Activated CD8-positive, alpha-beta memory T cell treated with anti-CD3 and anti-CD28 coated beads, Interleukin-2, amount 10 ng/mL, durations not matched to agents 7 days and 5 days (primary cell): Measurements from ENCODE around the gene FRMD8. TPM values are rescaled to one million over a fixed set of nuclear protein-coding genes. Genes with fewer than 3 reads are reported as not detected.
A peak's percentile ranks its signal among the peaks of the same experiment; 100 is the strongest.
"Not testable (repeated sequence)": the region's sequence is repeated elsewhere in the genome, so short reads cannot be mapped to it uniquely, and the experiment has no call there.

Experiments used
- ATAC-seq: fragments of 150-1000 bp; cut with Tn5 transposase; one replicate; pipeline ENCODE4 v1.10.0; 2021; ENCODE audit warnings: moderate library complexity
- CTCF ChIA-PET: fragments of 350-600 bp; sonication (Branson Sonifier 250); formaldehyde crosslinking; loops from one replicate; lab custom pipeline; 2021; ENCODE audit warnings: antibody characterized with exemption; lab: Charles Lee
- DNase-seq: peaks from one replicate; pipeline ENCODE4 v3.0.0-alpha.2; 2020
- H3K27ac Mint-ChIP-seq: one replicate; pipeline ENCODE4 v1.8.0; 2021; ENCODE audit warnings: mild to moderate bottlenecking, mixed read lengths
- H3K27me3 Mint-ChIP-seq: one replicate; pipeline ENCODE4 v1.8.0; 2021; ENCODE audit warnings: mixed read lengths
- H3K36me3 Mint-ChIP-seq: one replicate; pipeline ENCODE4 v1.8.0; 2021; ENCODE audit warnings: mild to moderate bottlenecking, mixed read lengths
- H3K4me1 Mint-ChIP-seq: one replicate; pipeline ENCODE4 v1.8.0; 2021; ENCODE audit warnings: mixed read lengths
- H3K4me3 Mint-ChIP-seq: one replicate; pipeline ENCODE4 v1.8.0; 2021; ENCODE audit warnings: mild to moderate bottlenecking, moderate library complexity, mixed read lengths
- H3K9me3 Mint-ChIP-seq: one replicate; pipeline ENCODE4 v1.8.0; 2022; ENCODE audit warnings: low read depth, mixed read lengths
- total RNA-seq, 2 experiments: library from RNA; stranded (reverse); gene quantifications; one replicate each; pipeline ENCODE4 v1.2.3, GENCODE V29; 2021

FRMD8 gene
- total RNA-seq, 2 experiments from 2014 or later, result 52.0 to 56.7 TPM

DNA sequence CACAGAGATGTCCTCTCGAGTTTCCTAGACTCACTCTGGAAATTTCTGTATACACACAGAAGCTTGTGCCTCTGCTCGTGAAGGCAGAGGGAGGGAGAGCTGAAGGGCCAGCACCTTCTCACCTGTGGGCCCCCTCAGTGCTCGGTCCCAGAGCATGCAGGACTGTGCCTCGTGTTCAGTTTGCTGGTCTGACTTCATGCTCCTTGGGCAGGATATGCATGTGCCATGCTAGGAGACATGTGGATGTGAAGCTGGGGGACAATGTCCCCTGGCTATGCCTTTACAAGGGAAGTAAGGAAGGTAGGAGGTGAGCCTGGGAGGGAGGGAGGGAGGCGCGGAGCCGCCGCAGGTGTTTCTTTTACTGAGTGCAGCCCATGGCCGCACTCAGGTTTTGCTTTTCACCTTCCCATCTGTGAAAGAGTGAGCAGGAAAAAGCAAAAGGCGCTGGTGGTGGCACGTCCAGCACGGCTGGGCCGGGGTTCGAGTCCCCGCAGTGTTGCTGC is 58.7 kb downstream of the FRMD8 start:
- CTCF ChIA-PET, result interaction anchor here (1.0 kb wide), 1 partner anchor 51 kb away, joined by 3 read pairs; no protein-coding TSS in a partner anchor
- Mint-ChIP-seq H3K36me3 (peaks cover 15% of the 10 kb centered on the region), H3K27ac (peak overlapping the region; percentile 60), H3K4me1 (peaks cover 31% of the 10 kb centered on the region), H3K4me3 (no peak overlapping the region), H3K27me3 (no peaks in the 10 kb centered on the region), H3K9me3 (peaks cover 1% of the 10 kb centered on the region)
- ATAC-seq (no peak), DNase-seq (no peak)

- peaks cover 1% of the 10 kb centered on the region for H3K9me3 Mint-ChIP-seq
- peak overlapping the region; percentile 59 for H3K27ac Mint-ChIP-seq
- H3K4me1 Mint-ChIP-seq, result peaks cover 25% of the 10 kb centered on the region
- ATAC-seq (peak; percentile 13), DNase-seq (no peak)
- CTCF ChIA-PET, result interaction anchor here (1.0 to 1.5 kb wide), 3 partner anchors 26 to 51 kb away, joined by 3 to 4 read pairs (median 4); no protein-coding TSS in a partner anchor
- H3K4me3 Mint-ChIP-seq, result no peak overlapping the region
- H3K27me3 Mint-ChIP-seq, result no peaks in the 10 kb centered on the region
- peaks cover 14% of the 10 kb centered on the region for H3K36me3 Mint-ChIP-seq
Observed at GRCh38 chr11:65445604-65446445, 59.4 kb downstream of the FRMD8 start.

DNA sequence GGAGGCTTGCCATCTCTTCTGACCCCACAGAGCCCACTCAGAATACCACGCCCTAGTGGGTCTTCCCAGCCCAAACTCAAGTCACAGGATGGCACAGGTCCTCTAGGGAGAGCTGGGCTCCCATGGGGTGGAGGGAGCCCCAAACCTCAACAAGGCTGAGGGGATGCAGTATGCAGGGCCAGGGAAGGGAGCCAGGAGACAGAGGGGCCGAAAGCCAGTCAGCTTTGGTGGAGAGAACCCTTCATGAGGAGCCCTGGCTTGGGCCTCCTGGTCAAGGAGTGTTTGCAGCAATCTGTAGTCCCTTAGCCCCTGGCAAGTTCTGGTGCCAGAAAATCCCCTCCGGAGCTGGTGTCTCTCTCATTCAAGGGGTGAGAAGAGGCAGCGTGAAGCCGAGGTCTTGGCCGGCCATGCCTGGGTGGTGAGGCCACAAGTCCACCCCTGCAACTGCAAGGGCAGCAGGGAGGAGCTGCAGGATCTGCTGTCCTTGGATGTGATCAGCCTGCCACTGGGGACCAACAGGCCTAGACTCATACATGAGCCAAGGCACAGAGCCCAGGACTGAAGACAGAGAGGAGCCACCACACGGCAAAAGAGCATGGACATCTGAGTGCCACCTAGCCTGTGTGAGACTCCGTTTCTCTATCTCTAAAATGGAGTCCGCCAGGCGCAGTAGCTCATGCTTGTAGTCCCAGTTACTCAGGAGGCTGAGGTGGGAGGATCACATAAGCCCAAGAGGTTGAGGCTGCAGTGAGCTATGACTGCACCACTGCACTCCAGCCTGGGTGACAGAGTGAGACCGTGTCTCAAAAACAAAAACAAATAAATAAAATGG is 60.2 kb downstream of the FRMD8 start:
- H3K4me1 Mint-ChIP-seq, result peaks cover 19% of the 10 kb centered on the region
- peaks cover 1% of the 10 kb centered on the region for H3K9me3 Mint-ChIP-seq
- H3K4me3 Mint-ChIP-seq, result no peak overlapping the region
- peak; percentile 5 for ATAC-seq
- no peaks in the 10 kb centered on the region for H3K27me3 Mint-ChIP-seq
- H3K27ac Mint-ChIP-seq, result peak overlapping the region; percentile 59
- CTCF ChIA-PET, result interaction anchor here (1.3 to 1.5 kb wide), 2 partner anchors 25 to 30 kb away, joined by 4 read pairs; no protein-coding TSS in a partner anchor
- peaks cover 10% of the 10 kb centered on the region for H3K36me3 Mint-ChIP-seq
- no peak for DNase-seq

DNA sequence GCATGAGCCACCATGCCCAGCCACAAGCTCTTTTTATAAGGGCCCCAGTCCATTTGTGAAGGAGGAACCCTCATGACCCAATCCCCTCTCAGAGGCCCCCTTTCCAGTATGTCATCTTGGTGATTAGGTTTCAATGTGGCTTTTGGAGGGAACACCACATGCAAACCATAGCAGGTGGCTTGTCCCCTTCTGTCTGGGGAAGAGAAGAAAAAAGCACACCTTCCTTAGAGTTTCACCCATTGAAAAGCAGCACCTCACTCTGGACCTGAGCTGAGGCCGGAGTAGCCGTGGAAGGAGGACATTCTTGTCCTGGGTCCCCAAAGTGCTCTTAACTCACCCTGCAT is 61.6 kb downstream of the FRMD8 start:
- Mint-ChIP-seq H3K4me1 (peaks cover 7% of the 10 kb centered on the region), H3K4me3 (no peak overlapping the region), H3K36me3 (peaks cover 5% of the 10 kb centered on the region), H3K27me3 (no peaks in the 10 kb centered on the region), H3K9me3 (peaks cover 1% of the 10 kb centered on the region), H3K27ac (no peak overlapping the region)
- no peak for DNase-seq
- ATAC-seq, result no peak
- CTCF ChIA-PET, result interaction anchor here (0.7 kb wide), 1 partner anchor 54 kb away, joined by 3 read pairs; no protein-coding TSS in a partner anchor

DNA sequence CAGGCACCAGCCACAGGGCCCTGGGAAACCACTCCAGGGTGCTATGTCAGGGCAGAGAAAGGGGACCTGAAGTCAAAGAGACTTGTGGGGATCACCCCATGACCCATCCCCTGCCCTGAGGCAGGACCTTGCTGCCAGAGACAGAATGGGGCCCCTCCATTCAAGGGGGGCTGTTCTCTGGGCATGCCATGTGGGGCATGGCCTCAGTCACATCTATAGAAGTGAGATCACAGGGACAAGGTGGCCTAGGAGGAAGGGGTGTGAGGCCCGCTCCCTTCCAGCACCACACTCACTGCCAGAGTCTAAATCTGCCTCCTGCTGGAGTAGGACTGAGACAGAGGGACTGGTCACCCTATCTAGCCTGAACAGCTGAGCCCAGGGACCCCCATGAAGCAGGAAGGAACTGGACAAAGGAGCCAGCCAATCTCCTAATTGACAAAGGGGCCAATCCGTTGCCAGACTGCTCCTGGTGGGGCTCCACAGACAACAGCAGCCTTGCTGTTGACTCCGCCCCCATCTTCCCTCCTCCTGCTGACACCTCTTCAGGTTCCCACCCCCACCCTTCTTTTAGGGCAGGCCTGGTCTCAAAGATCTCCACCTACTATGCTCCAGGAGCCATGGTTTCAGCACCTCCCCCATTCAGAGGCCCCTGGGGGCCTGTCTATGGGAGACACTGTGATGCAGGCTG is 62.1 kb downstream of the FRMD8 start:
- peaks cover 3% of the 10 kb centered on the region for H3K36me3 Mint-ChIP-seq
- DNase-seq (no peak), ATAC-seq (no peak)
- CTCF ChIA-PET, result interaction anchor here (0.7 to 1.4 kb wide), 2 partner anchors 11 to 23 kb away, joined by 3 read pairs; no protein-coding TSS in a partner anchor
- H3K9me3 Mint-ChIP-seq, result peaks cover 1% of the 10 kb centered on the region
- peaks cover 4% of the 10 kb centered on the region for H3K4me1 Mint-ChIP-seq
- no peak overlapping the region for H3K4me3 Mint-ChIP-seq
- H3K27ac Mint-ChIP-seq, result no peak overlapping the region
- H3K27me3 Mint-ChIP-seq, result no peaks in the 10 kb centered on the region

- H3K27me3 Mint-ChIP-seq, ATAC-seq, H3K27ac Mint-ChIP-seq, H3K36me3 Mint-ChIP-seq, CTCF ChIA-PET, H3K4me3 Mint-ChIP-seq, H3K9me3 Mint-ChIP-seq, DNase-seq: not testable (repeated sequence)
- peaks cover 20% of the 10 kb centered on the region for H3K4me1 Mint-ChIP-seq
Observed at GRCh38 chr11:65451301-65451700, 64.9 kb downstream of the FRMD8 start.

- H3K27ac Mint-ChIP-seq, result not testable (repeated sequence)
Observed at GRCh38 chr11:65452259-65452658, 65.8 kb downstream of the FRMD8 start.

DNA sequence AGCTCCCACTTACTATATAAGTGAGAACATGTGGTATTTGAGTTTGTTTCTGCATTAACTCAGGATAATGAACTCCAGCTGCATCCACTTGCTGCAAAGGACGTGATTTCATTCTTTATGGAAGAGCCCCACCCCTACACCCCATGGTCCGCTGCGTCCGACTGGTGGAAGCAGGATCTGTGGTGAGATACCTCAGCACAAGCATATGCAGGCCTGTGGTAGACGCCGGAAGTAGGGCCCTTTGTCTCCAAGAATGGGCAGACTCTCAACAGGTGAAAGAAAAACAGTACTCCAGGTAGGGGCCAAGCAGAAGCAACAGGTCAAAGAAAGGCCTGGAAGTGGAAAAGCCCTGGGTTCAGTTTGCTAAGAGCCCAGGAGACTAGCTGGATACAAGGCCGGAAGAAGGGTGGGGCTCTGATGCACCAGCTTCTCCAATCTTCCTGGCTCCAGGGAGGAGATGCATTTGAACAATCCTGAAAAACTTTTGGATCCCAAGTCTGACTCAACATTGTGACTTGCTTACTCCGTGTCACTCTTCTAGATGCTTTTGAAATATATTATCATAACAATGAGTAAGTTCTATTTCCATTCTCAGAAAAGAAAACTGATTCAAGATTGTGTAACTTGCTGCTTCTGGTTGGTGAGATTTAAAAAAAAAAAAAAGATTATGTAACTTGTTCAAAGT is 66.5 kb downstream of the FRMD8 start:
- Mint-ChIP-seq H3K36me3 (peaks cover 9% of the 10 kb centered on the region), H3K27ac (no peak overlapping the region), H3K4me3 (no peak overlapping the region), H3K9me3 (peaks cover 1% of the 10 kb centered on the region), H3K4me1 (peaks cover 27% of the 10 kb centered on the region), H3K27me3 (no peaks in the 10 kb centered on the region)
- ATAC-seq (no peak), DNase-seq (no peak)
- CTCF ChIA-PET, result interaction anchor here (0.6 to 1.0 kb wide), 2 partner anchors 19 to 86 kb away, joined by 3 to 4 read pairs; no protein-coding TSS in a partner anchor

More at GRCh38 chr11:65452259-65452658, 65.8 kb downstream of the FRMD8 start:
- not testable (repeated sequence) for DNase-seq, H3K36me3 Mint-ChIP-seq, H3K9me3 Mint-ChIP-seq, ATAC-seq, H3K4me3 Mint-ChIP-seq, H3K27me3 Mint-ChIP-seq
- H3K4me1 Mint-ChIP-seq, result peaks cover 25% of the 10 kb centered on the region
- CTCF ChIA-PET, result interaction anchor here (1.0 kb wide), 1 partner anchor 20 kb away, joined by 3 read pairs; no protein-coding TSS in a partner anchor

GRCh38 chr11:65454311-65454695 is 67.9 kb downstream of the FRMD8 start:
- ATAC-seq (no peak), DNase-seq (no peak)
- CTCF ChIA-PET, result interaction anchor here (1.3 kb wide), 1 partner anchor 57 kb away, joined by 3 read pairs; no protein-coding TSS in a partner anchor
- H3K27me3 Mint-ChIP-seq, result no peaks in the 10 kb centered on the region
- peak overlapping the region; percentile 90 for H3K4me3 Mint-ChIP-seq
- peaks cover 9% of the 10 kb centered on the region for H3K36me3 Mint-ChIP-seq
- peaks cover 1% of the 10 kb centered on the region for H3K9me3 Mint-ChIP-seq
- H3K4me1 Mint-ChIP-seq, result peaks cover 30% of the 10 kb centered on the region
- H3K27ac Mint-ChIP-seq, result peak overlapping the region; percentile 88

DNA sequence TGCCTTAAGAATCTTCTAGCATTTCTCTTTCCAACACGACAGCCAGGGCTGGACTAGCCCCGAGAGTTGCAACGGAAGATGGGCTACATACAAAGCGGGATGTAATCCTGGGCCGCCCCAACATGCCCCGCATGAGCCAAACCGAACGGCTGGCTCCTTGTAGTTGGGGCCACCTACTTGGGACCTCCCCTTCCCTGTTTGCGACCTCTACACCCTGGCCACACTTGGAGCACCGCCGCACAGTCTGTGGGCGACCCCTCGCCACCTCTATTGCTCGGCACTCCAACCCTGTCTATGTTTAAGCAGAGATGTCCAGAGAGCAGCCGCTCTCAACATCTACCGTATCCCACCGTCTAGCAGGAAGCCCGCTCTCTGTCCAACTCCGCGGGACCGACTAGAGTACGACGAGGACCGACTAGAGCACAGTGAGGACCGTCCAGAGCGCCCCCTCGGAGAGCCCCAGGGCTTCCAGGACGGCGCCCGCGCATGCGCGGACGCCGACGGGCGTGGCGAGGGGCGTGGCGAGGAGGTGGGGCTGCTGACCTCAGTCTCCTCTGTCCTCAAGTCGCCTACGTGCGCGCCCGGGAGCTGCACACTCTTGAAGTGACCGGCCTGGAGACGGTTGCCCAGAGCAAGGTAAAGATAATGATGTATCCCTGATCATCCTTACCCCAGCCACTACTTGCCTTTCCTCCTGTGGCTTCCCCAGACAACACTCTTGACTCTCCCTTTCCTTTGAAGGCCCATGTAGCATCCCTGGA is 68.4 kb downstream of the FRMD8 start:
- H3K4me1 Mint-ChIP-seq, result peaks cover 34% of the 10 kb centered on the region
- DNase-seq, result peak; percentile 92
- no peaks in the 10 kb centered on the region for H3K27me3 Mint-ChIP-seq
- H3K36me3 Mint-ChIP-seq, result peaks cover 7% of the 10 kb centered on the region
- no peaks in the 10 kb centered on the region for H3K9me3 Mint-ChIP-seq
- peak overlapping the region; percentile 88 for H3K27ac Mint-ChIP-seq
- ATAC-seq, result peak; percentile 98
- H3K4me3 Mint-ChIP-seq, result peak overlapping the region; percentile 90
- CTCF ChIA-PET, result interaction anchor here (0.6 to 1.3 kb wide), 6 partner anchors 14 to 98 kb away, joined by 3 to 4 read pairs (median 3); no protein-coding TSS in a partner anchor

DNA sequence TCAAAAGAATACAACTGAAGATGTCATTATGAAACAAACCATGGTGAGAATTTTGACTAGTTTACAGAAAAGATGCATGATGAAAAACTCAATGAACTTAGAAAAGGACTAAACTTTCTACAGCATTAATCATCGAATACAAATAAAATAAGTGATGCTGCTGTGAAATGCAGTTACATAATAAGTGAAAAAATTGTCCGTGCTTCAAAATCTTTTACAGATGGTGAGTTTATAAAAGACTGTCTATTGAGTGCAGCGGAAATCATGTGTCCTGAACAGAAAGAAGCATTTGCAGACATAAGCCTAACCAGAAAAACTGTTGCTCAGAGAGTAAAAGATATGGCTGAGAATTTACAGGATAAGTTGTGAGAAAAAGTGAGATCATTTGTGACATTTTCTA is 70.0 kb downstream of the FRMD8 start:
- Mint-ChIP-seq H3K27ac (no peak overlapping the region), H3K9me3 (no peaks in the 10 kb centered on the region), H3K36me3 (peaks cover 7% of the 10 kb centered on the region), H3K4me3 (peak overlapping the region; percentile 90), H3K4me1 (peaks cover 34% of the 10 kb centered on the region), H3K27me3 (no peaks in the 10 kb centered on the region)
- DNase-seq (no peak), ATAC-seq (no peak)
- CTCF ChIA-PET, result no interaction called here
